Kidney (tissue), 14 donors: Measurements from ENCODE around the gene MRTFA. TPM values are rescaled to one million over a fixed set of nuclear protein-coding genes. Genes with fewer than 3 reads are reported as not detected.
"Not testable (repeated sequence)": the region's sequence is repeated elsewhere in the genome, so short reads cannot be mapped to it uniquely, and the experiment has no call there.

ENCODE experiments used
- DNase-seq, 5 donors: peaks; one replicate each; pipeline ENCODE4 v3.0.0-alpha.2; 2013 to 2020
- FAIRE-seq: peaks from 2 replicates; lab custom pipeline; 2012; peaks lifted over from hg19 to GRCh38; lab: Jason Lieb, UNC
- H3K27ac ChIP-seq, 2 donors: one replicate each; pipeline ENCODE4 v1.7.0; 2013; ENCODE audit warnings: low read depth in 2 of 2, low read length in 2 of 2, inconsistent platforms in 1 of 2
- H3K27me3 ChIP-seq: one replicate; pipeline ENCODE4 v1.7.1; 2013; ENCODE audit warnings: low read length, inconsistent platforms; ENCODE audit not compliant: control insufficient read depth, insufficient read depth
- H3K36me3 ChIP-seq, 3 donors: one replicate each; pipeline versions ENCODE4 v1.7.0 to v1.7.1; 2013; ENCODE audit warnings: low read length in 3 of 3, control low read depth in 1 of 3, inconsistent platforms in 1 of 3; ENCODE audit not compliant: insufficient read depth in 3 of 3, control insufficient read depth in 2 of 3
- H3K4me1 ChIP-seq, 3 donors: one replicate each; pipeline versions ENCODE4 v1.7.0 to v1.7.1; 2013; ENCODE audit warnings: low read length in 3 of 3, inconsistent platforms in 1 of 3, low read depth in 1 of 3; ENCODE audit not compliant: control insufficient read depth in 2 of 3, insufficient read depth in 2 of 3
- H3K4me3 ChIP-seq, 3 donors: one replicate each; pipeline versions ENCODE4 v1.7.0 to v1.8.1; 2013; ENCODE audit warnings: low read length in 3 of 3, control low read depth in 1 of 3, inconsistent platforms in 1 of 3
- H3K9ac ChIP-seq, 3 donors: one replicate each; pipeline versions ENCODE4 v1.7.0 to v1.7.1; 2013; ENCODE audit warnings: low read length in 3 of 3, control low read depth in 1 of 3, inconsistent platforms in 1 of 3
- H3K9me3 ChIP-seq, 3 donors: one replicate each; pipeline versions ENCODE4 v1.7.0 to v1.7.1; 2013; ENCODE audit warnings: low read length in 3 of 3, control low read depth in 1 of 3, inconsistent platforms in 1 of 3; ENCODE audit not compliant: control insufficient read depth in 2 of 3, insufficient read depth in 1 of 3
- intact Hi-C: fragments of 100-400 bp; cut with DNase I; formaldehyde crosslinking; loops from one replicate; pipeline ENCODE4 v1.11.1; 2022
- polyA plus RNA-seq: library from polyadenylated mRNA; stranded (reverse); fragments of 350-450 nt; fragmentation: Illumina TruSeq; extraction: RNeasy Lipid Tissue Mini Kit (QIAGEN cat#74804); gene quantifications from one replicate; pipeline ENCODE4 v1.2.3, GENCODE V29; 2014; ENCODE audit warnings: low read depth, low replicate concordance; ENCODE audit not compliant: insufficient read depth
- total RNA-seq: library from RNA; stranded (reverse); fragmentation: NEBNext Ultra II Directional; extraction: Animal tissue kit (Norgen Biotek cat#: 25700); gene quantifications from one replicate; pipeline ENCODE4 v1.2.1, GENCODE V29; 2021
- TF ChIP-seq, protein P1 (sequence below): IDR thresholded peaks from 3 replicates; pipeline ENCODE4 v1.5.1; 2012; ENCODE audit warnings: mild to moderate bottlenecking, moderate library complexity, borderline replicate concordance; ENCODE audit not compliant: insufficient read depth; ENCODE audit errors: extremely low read depth
- donor health status: control.
- donor health status: control.
- donor health status: control.
- donor health status: control.
- donor health status: control.
- donor health status: DM: yes; HTN: yes; CAD: no.
- donor health status: Normal renal cell carcinoma (clear cell type).

MRTFA gene
- total and polyA plus RNA-seq, 2 donors from 2014 or later: 12.5 to 59.9 TPM

DNA sequence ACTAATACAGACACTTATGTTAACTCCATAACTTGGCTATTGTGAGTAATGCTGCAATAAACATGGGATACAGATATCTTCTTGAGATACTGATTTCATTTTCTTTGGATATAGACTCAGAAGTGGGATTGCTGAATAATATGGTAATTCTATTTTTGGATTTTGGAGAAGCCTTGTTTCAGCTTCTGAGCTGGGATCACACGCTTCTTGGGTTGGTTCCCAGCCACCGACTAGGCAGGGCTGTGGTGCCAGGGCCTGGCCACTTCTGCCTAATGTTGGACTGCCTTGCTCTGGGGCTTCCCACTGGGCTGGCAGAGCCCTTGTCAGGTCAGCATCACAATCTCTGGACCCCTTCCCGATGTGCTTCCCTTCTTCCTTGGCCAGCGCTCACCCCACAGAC lies 28.8 kb upstream of the MRTFA start:
- intact Hi-C loops: no loop called here
- Histone ChIP-seq H3K27ac (no peak overlapping the region), H3K27me3 (no peaks in the 10 kb centered on the region), H3K9me3 (peaks cover 0 to 5% (median 0%) of the 10 kb centered on the region in 3 donors), H3K4me1 (no peaks in the 10 kb centered on the region), H3K36me3 (no peaks in the 10 kb centered on the region), H3K9ac (no peak overlapping the region), H3K4me3 (no peak overlapping the region)
- TF ChIP-seq, protein P1, sequence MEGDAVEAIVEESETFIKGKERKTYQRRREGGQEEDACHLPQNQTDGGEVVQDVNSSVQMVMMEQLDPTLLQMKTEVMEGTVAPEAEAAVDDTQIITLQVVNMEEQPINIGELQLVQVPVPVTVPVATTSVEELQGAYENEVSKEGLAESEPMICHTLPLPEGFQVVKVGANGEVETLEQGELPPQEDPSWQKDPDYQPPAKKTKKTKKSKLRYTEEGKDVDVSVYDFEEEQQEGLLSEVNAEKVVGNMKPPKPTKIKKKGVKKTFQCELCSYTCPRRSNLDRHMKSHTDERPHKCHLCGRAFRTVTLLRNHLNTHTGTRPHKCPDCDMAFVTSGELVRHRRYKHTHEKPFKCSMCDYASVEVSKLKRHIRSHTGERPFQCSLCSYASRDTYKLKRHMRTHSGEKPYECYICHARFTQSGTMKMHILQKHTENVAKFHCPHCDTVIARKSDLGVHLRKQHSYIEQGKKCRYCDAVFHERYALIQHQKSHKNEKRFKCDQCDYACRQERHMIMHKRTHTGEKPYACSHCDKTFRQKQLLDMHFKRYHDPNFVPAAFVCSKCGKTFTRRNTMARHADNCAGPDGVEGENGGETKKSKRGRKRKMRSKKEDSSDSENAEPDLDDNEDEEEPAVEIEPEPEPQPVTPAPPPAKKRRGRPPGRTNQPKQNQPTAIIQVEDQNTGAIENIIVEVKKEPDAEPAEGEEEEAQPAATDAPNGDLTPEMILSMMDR: no peak
- DNase-seq (no peak), FAIRE-seq (no peak)

DNA sequence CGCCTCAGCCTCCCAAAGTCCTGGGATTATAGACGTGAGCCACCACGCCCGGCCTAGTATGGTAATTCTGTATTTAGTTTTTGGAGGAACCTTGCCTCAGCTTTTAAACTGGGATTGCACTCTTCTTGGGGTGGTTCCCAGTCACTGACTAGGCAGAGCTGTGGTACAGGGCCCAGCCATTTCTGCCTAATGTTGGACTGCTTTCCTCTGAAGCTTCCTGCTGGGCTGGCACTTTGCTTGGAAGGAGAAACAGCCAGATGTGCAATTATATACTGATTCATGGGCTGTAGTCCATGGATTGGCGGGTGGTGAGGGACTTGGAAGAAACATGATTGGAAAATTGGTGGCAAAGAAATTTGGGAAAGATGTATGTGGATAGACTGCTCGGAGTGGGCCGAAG lies 25.2 kb upstream of the MRTFA start:
- H3K4me1 ChIP-seq: no peaks in the 10 kb centered on the region
- TF ChIP-seq, protein P1: no peak
- no peak overlapping the region for H3K27ac ChIP-seq
- no peaks in the 10 kb centered on the region for H3K9me3 ChIP-seq
- no peak overlapping the region for H3K4me3 ChIP-seq
- no peaks in the 10 kb centered on the region for H3K27me3 ChIP-seq
- no peak for DNase-seq
- intact Hi-C loops: no loop called here
- FAIRE-seq: no peak
- no peaks in the 10 kb centered on the region for H3K36me3 ChIP-seq
- H3K9ac ChIP-seq: no peak overlapping the region

DNA sequence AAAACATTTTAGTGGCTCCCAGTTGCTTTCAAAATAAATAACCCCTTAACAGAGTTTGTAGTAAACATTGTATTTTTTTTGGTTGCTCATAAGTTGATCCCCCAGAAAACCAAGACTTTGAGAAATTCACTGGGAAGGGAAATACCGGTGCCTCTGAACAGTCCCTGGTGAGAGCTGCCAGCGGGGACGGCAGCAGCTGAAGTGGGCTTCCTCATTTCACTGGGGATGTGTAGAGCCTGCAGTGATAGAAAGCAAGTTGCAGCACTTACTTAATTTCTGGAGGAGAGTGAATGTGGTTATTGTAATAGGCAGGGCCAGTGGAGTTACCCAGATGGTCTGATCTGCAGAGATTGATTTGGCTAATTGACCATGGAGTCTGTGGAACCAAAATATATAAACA lies 24.2 kb upstream of the MRTFA start:
- TF ChIP-seq, protein P1: no peak
- DNase-seq (no peak), FAIRE-seq (no peak)
- Histone ChIP-seq H3K4me1 (no peaks in the 10 kb centered on the region), H3K27me3 (no peaks in the 10 kb centered on the region), H3K27ac (no peak overlapping the region), H3K9me3 (no peaks in the 10 kb centered on the region), H3K4me3 (no peak overlapping the region), H3K36me3 (no peaks in the 10 kb centered on the region), H3K9ac (no peak overlapping the region)
- intact Hi-C loops: no loop called here

DNA sequence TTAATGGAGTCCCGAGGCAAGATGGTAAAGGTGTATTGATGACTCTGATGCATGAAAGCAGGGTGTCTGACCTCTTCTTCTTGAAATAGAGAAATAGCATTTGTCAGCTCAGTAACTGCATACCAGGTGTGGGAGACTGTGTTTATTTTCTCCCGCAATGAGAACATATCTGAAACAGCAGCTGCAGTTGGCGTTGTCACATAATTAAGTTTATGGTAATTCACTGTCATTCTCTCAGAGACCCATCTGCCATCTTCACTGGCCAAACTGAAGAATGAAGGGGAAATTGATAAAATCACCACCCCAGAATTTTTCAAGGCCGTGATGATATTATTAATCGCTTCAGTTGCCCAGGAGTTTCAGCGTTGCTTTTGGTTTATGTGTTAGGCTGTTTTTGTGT lies 22.6 kb upstream of the MRTFA start:
- FAIRE-seq: no peak

DNA sequence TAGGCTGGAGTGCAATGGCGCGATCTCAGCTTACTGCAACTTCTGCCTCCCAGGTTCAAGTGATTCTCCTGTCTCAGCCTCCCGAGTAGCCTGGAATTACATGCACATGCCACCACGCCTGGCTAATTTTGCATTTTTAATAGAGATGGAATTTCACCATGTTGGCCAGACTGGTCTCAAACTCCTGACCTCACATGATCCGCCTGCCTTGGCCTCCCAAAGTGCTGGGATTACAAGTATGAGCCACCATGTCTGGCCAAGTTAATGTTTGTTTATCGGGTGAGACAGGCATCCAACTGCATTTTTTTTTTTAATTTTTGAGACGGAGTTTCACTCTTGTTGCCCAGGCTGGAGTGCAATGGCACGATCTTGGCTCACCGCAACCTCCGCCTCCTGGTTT lies 20.1 kb upstream of the MRTFA start:
- DNase-seq, FAIRE-seq, H3K36me3 ChIP-seq, intact Hi-C loops, H3K9ac ChIP-seq, H3K27ac ChIP-seq, H3K4me3 ChIP-seq, H3K9me3 ChIP-seq, H3K27me3 ChIP-seq: not testable (repeated sequence)
- peaks cover 3 to 18% (median 17%) of the 10 kb centered on the region in 3 donors for H3K4me1 ChIP-seq

More for the DNA sequence above, 22.6 kb upstream of the MRTFA start:
- Histone ChIP-seq H3K27ac (no peak overlapping the region), H3K9me3 (no peaks in the 10 kb centered on the region), H3K9ac (no peak overlapping the region), H3K36me3 (no peaks in the 10 kb centered on the region), H3K4me1 (peaks cover 3 to 7% (median 6%) of the 10 kb centered on the region in 3 donors), H3K4me3 (no peak overlapping the region), H3K27me3 (no peaks in the 10 kb centered on the region)
- intact Hi-C loops: no loop called here
- no peak for DNase-seq
- TF ChIP-seq, protein P1: no peak
